ENCODE data around the gene KLHL29. TPM values are rescaled to one million over a fixed set of nuclear protein-coding genes. Genes with fewer than 3 reads are reported as not detected.

Gene KLHL29
- total and polyA plus RNA-seq, 2 donors (not counting 1 experiment from before 2014, with no cell fraction given): 1.3 to 3.4 TPM

DNA sequence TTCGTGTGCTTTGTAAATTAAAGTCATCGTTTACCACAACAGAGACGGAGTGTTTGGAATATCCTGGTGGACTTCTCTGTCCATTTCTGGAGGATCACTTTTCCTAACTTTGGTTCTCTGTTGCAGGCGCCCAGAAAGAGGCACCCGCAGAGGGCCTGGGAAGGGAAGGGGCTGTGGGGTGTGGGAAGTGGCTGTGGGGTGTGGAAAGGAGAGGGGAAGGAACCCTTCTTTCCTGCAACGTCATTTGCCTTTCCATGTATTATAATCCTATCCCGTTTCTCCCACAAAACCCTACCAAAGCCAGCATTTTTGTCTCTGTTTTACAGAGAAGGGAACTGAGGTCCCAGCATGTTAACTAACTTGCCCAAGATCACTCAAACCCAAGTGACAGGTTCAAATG is 210.0 kb downstream of the KLHL29 start:
- H3K4me3 Mint-ChIP-seq: no peak overlapping the region
- WGBS (ENCODE audit: insufficient coverage): 89% methylated on average over 3 of the region's 7 CpGs
- no peak overlapping the region for H3K27ac Mint-ChIP-seq
- no peaks in the 10 kb centered on the region for H3K9me3 ChIP-seq (ENCODE audit: control extremely low read depth in 1 of 3, control insufficient read depth in 2 of 3, insufficient read depth in 1 of 3, low read length in 2 of 3)
- H3K9me3 Mint-ChIP-seq (ENCODE audit: insufficient read depth): no peaks in the 10 kb centered on the region
- DNase-seq: no peak
- no peaks in the 10 kb centered on the region for H3K27me3 Mint-ChIP-seq
- no peaks in the 10 kb centered on the region for H3K4me1 ChIP-seq (ENCODE audit: control insufficient read depth in 2 of 2, insufficient read depth in 2 of 2, low read length in 2 of 2)
- no peak overlapping the region for H3K9ac ChIP-seq (ENCODE audit: low read length)
- POLR2A ChIA-PET: no interaction called here
- no peak overlapping the region for H2AFZ ChIP-seq (ENCODE audit: insufficient read depth, low read depth, low read length, poor library complexity, severe bottlenecking)
- CTCF ChIA-PET: no interaction called here
- TF ChIP-seq, protein P1, sequence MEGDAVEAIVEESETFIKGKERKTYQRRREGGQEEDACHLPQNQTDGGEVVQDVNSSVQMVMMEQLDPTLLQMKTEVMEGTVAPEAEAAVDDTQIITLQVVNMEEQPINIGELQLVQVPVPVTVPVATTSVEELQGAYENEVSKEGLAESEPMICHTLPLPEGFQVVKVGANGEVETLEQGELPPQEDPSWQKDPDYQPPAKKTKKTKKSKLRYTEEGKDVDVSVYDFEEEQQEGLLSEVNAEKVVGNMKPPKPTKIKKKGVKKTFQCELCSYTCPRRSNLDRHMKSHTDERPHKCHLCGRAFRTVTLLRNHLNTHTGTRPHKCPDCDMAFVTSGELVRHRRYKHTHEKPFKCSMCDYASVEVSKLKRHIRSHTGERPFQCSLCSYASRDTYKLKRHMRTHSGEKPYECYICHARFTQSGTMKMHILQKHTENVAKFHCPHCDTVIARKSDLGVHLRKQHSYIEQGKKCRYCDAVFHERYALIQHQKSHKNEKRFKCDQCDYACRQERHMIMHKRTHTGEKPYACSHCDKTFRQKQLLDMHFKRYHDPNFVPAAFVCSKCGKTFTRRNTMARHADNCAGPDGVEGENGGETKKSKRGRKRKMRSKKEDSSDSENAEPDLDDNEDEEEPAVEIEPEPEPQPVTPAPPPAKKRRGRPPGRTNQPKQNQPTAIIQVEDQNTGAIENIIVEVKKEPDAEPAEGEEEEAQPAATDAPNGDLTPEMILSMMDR (IDR thresholded peaks at IDR 0.05): no peak
- TF ChIP-seq EZH2 (IDR thresholded peaks at IDR 0.05; ENCODE audit: borderline replicate concordance, insufficient read depth, low read depth, low read length, poor library complexity, severe bottlenecking): no peak
- H3K4me2 ChIP-seq (replicated peaks; ENCODE audit: low read depth, low read length, poor library complexity, severe bottlenecking): no peak overlapping the region
- no peaks in the 10 kb centered on the region for H3K79me2 ChIP-seq (ENCODE audit: control insufficient read depth, insufficient read depth, low read length)
- H3K4me3 ChIP-seq (ENCODE audit: control extremely low read depth in 1 of 5, extremely low read depth in 1 of 5, insufficient read depth in 1 of 5, low read depth in 2 of 5, low read length in 4 of 5): no peak overlapping the region
- no peak for ATAC-seq (ENCODE audit: low read depth)
- no peak overlapping the region for H3K27ac ChIP-seq (ENCODE audit: low read length in 2 of 2)
- intact Hi-C loops (cut with micrococcal nuclease): no loop called here
- H3K4me1 Mint-ChIP-seq: no peaks in the 10 kb centered on the region
- no peaks in the 10 kb centered on the region for H3K36me3 ChIP-seq (replicated peaks in 1 of 2; ENCODE audit: control extremely low read depth in 1 of 2, control insufficient read depth in 1 of 2, extremely low read depth in 1 of 2, insufficient read depth in 2 of 2, low read length in 1 of 2)
- peaks cover 0 to 2% (median 0%) of the 10 kb centered on the region in 4 experiments for H3K27me3 ChIP-seq (replicated peaks in 1 of 4; ENCODE audit: control extremely low read depth in 1 of 4, control insufficient read depth in 3 of 4, insufficient read depth in 4 of 4, low read length in 3 of 4)
- H4K20me1 ChIP-seq (ENCODE audit: control insufficient read depth, insufficient read depth, low read length, poor library complexity, severe bottlenecking): no peaks in the 10 kb centered on the region

DNA sequence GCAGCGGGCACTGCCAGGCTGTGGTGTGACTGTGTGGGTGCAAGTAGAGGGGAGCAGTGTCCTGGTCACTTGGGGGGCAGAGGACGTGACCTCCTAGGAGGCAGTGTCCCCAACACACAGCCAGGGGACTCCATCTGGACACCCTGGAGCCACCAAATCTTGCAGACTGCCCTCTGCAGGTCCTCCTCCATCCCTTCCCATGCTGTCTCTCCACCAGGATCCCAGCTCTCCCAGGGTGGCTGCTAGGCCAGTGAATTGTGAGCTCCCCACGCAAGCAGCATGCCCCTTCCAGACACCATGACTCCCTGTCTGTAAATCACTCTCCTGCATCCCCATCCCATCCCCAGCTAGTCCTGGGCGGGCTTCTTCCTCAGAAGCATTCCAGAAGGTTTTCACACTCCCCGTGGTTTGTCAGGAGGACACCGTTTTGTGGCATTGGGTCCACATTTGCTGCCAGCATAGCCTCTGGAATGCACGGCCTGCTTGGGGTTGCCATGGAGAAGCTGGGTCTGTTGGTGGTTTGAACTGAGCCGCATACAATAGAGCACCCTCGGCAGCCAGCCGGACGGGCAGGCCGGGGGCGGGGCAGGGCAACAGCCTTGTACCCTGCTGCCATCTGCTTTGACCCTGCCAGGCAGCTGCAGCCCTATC is 210.7 kb downstream of the KLHL29 start:
- Histone ChIP-seq H3K9me3 (ENCODE audit: control extremely low read depth in 1 of 3, control insufficient read depth in 2 of 3, insufficient read depth in 1 of 3, low read length in 2 of 3) (no peaks in the 10 kb centered on the region), H3K79me2 (ENCODE audit: control insufficient read depth, insufficient read depth, low read length) (no peaks in the 10 kb centered on the region), H3K36me3 (replicated peaks in 1 of 2; ENCODE audit: control extremely low read depth in 1 of 2, control insufficient read depth in 1 of 2, extremely low read depth in 1 of 2, insufficient read depth in 2 of 2, low read length in 1 of 2) (no peaks in the 10 kb centered on the region), H4K20me1 (ENCODE audit: control insufficient read depth, insufficient read depth, low read length, poor library complexity, severe bottlenecking) (no peaks in the 10 kb centered on the region), H2AFZ (ENCODE audit: insufficient read depth, low read depth, low read length, poor library complexity, severe bottlenecking) (no peak overlapping the region), H3K27ac (ENCODE audit: low read length in 2 of 2) (no peak overlapping the region), H3K27me3 (replicated peaks in 1 of 4; ENCODE audit: control extremely low read depth in 1 of 4, control insufficient read depth in 3 of 4, insufficient read depth in 4 of 4, low read length in 3 of 4) (peaks cover 0 to 2% (median 0%) of the 10 kb centered on the region in 4 experiments), H3K4me3 (ENCODE audit: control extremely low read depth in 1 of 5, extremely low read depth in 1 of 5, insufficient read depth in 1 of 5, low read depth in 2 of 5, low read length in 4 of 5) (no peak overlapping the region), H3K4me1 (ENCODE audit: control insufficient read depth in 2 of 2, insufficient read depth in 2 of 2, low read length in 2 of 2) (no peaks in the 10 kb centered on the region), H3K9ac (ENCODE audit: low read length) (no peak overlapping the region), H3K4me2 (replicated peaks; ENCODE audit: low read depth, low read length, poor library complexity, severe bottlenecking) (no peak overlapping the region)
- intact Hi-C loops (cut with micrococcal nuclease): no loop called here
- no peaks in the 10 kb centered on the region for H3K9me3 Mint-ChIP-seq (ENCODE audit: insufficient read depth)
- no peak overlapping the region for H3K27ac Mint-ChIP-seq
- ATAC-seq (ENCODE audit: low read depth): no peak
- no peak for DNase-seq
- TF ChIP-seq, protein P1 (IDR thresholded peaks at IDR 0.05): no peak
- no peak for TF ChIP-seq EZH2 (IDR thresholded peaks at IDR 0.05; ENCODE audit: borderline replicate concordance, insufficient read depth, low read depth, low read length, poor library complexity, severe bottlenecking)
- POLR2A ChIA-PET: no interaction called here
- H3K27me3 Mint-ChIP-seq: no peaks in the 10 kb centered on the region
- no peak overlapping the region for H3K4me3 Mint-ChIP-seq
- CTCF ChIA-PET: no interaction called here
- no peaks in the 10 kb centered on the region for H3K4me1 Mint-ChIP-seq
- WGBS (ENCODE audit: insufficient coverage): 80% methylated on average over 12 of the region's 13 CpGs

Measured in B cell (primary cell).